PC-3 (cell line): ENCODE results near the gene ZNF470. TPM values are rescaled to one million over a fixed set of nuclear protein-coding genes. Genes with fewer than 3 reads are reported as not detected.

ENCODE experiments used
- ATAC-seq: fragments of 200-7000 bp; cut with Tn5 transposase; 2 replicates; pipeline ENCODE4 v1.9.1; 2020; ENCODE audit warnings: mild to moderate bottlenecking, moderate library complexity
- BruUV-seq: library from RNA; stranded (reverse); fragments of 400-500 nt; replicated peaks from 2 replicates; lab custom pipeline; 2021; lab: Mats Ljungman, UMichigan
- CTCF ChIA-PET: fragments of 300-600 bp; sonication (Branson Sonifier 250); formaldehyde crosslinking; loops from one replicate; lab custom pipeline; 2022; ENCODE audit warnings: antibody characterized with exemption; lab: Charles Lee
- POLR2A ChIA-PET: fragments of 300-600 bp; sonication (Branson Sonifier 250); formaldehyde crosslinking; loops from one replicate; lab custom pipeline; 2022; ENCODE audit warnings: antibody characterized with exemption; ENCODE audit not compliant: unreplicated experiment; lab: Charles Lee
- DNase-seq: peaks from one replicate; pipeline ENCODE4 v3.0.0-alpha.2; 2015
- H2AFZ ChIP-seq: fragments of 300-600 bp; sonication (generic); 2 replicates; pipeline ENCODE4 v1.6.0; 2016; ENCODE audit warnings: antibody characterized with exemption, low read length
- H3F3A ChIP-seq: fragments of 300-600 bp; sonication (generic); one replicate; pipeline ENCODE4 v1.6.0; 2017; ENCODE audit warnings: antibody characterized with exemption, low read length, control low read depth, mild to moderate bottlenecking; ENCODE audit not compliant: unreplicated experiment
- H3K27ac ChIP-seq: fragments of 300-600 bp; sonication (generic); 2 replicates; pipeline ENCODE4 v1.5.1; 2016; ENCODE audit warnings: mild to moderate bottlenecking, low read length
- H3K27me3 ChIP-seq: fragments of 300-600 bp; sonication (generic); 2 replicates; pipeline ENCODE4 v1.6.1; 2016; ENCODE audit warnings: low read length, mixed read lengths
- H3K36me3 ChIP-seq: fragments of 300-600 bp; sonication (generic); 2 replicates; pipeline ENCODE4 v1.6.1; 2016; ENCODE audit warnings: low read depth, mixed run types, low read length, mixed read lengths
- H3K4me1 ChIP-seq: fragments of 300-600 bp; sonication (generic); 2 replicates; pipeline ENCODE4 v1.5.1; 2016; ENCODE audit warnings: low read length; ENCODE audit not compliant: insufficient read depth
- H3K4me2 ChIP-seq: fragments of 300-600 bp; sonication (generic); 2 replicates; pipeline ENCODE4 v1.6.0; 2016; ENCODE audit warnings: low read length
- H3K4me3 ChIP-seq: fragments of 300-600 bp; sonication (generic); 2 replicates; pipeline ENCODE4 v1.5.1; 2016; ENCODE audit warnings: mild to moderate bottlenecking, low read length, mixed read lengths
- H3K79me2 ChIP-seq: fragments of 300-600 bp; sonication (generic); 2 replicates; pipeline ENCODE4 v1.6.1; 2017; ENCODE audit warnings: low read length, mixed read lengths
- H3K9ac ChIP-seq: fragments of 300-600 bp; sonication (generic); 2 replicates; pipeline ENCODE4 v1.6.0; 2016; ENCODE audit warnings: mild to moderate bottlenecking, low read length
- H3K9me2 ChIP-seq: fragments of 300-600 bp; sonication (generic); replicated peaks from 2 replicates; pipeline ENCODE4 v1.6.1; 2016; ENCODE audit warnings: mixed run types, low read length, mixed read lengths
- H3K9me3 ChIP-seq: fragments of 300-600 bp; sonication (generic); 2 replicates; pipeline ENCODE4 v1.6.1; 2016; ENCODE audit warnings: low read length, mixed read lengths
- H4K20me1 ChIP-seq: fragments of 300-600 bp; sonication (generic); 2 replicates; pipeline ENCODE4 v1.6.1; 2016; ENCODE audit warnings: low read length, mixed read lengths
- EZH2 ChIP-seq: fragments of 300-600 bp; sonication (generic); IDR thresholded peaks from one replicate; pipeline ENCODE4 v1.6.1; 2017; ENCODE audit warnings: antibody characterized with exemption, mild to moderate bottlenecking, low read length; ENCODE audit not compliant: unreplicated experiment
- EZH2phosphoT487 ChIP-seq: fragments of 300-600 bp; sonication (generic); IDR thresholded peaks from 2 replicates; pipeline ENCODE4 v1.6.1; 2018; ENCODE audit warnings: mild to moderate bottlenecking, antibody characterized with exemption, low read length, borderline replicate concordance
- intact Hi-C: fragments of 100-400 bp; cut with micrococcal nuclease; formaldehyde crosslinking; loops from 2 replicates; pipeline ENCODE4 v1.9.0; 2023
- total RNA-seq: library from RNA; depleted of rRNA; stranded (reverse); fragments of >200 nt; gene quantifications from 2 replicates; pipeline ENCODE4 v1.2.3, GENCODE V29; 2014
- TF ChIP-seq, protein P1 (sequence below): fragments of 300-600 bp; sonication (generic); conservative IDR thresholded peaks from 2 replicates; pipeline ENCODE4 v1.5.1; 2017; ENCODE audit warnings: antibody characterized with exemption, low read depth, mild to moderate bottlenecking, low read length

ZNF470 gene
- total RNA-seq, 1 experiment from 2014 or later = 0.26 TPM

DNA sequence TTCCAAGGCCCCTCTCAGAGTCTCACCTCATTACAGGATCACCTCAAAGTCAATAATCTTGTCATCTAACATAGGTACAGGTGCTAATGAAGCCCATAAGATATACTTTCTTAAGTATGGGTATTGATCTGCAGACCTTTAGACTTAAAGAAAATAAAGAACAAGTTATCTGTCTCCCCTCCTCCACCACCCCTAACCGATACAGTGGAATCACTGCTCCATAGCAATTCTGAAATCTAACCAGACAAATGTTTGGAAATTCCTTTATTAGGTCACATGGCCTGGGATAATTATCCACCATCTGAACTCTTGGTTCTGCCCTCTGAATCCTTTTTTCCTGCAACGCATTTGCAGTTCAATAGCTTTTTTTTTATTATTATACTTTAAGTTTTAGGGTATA is 4.5 kb upstream of the ZNF470 start:
- Histone ChIP-seq H3K4me3 (no peak overlapping the region), H4K20me1 (no peaks in the 10 kb centered on the region), H2AFZ (no peak overlapping the region), H3K27me3 (no peaks in the 10 kb centered on the region), H3K4me1 (no peaks in the 10 kb centered on the region), H3K9me3 (peaks cover 77% of the 10 kb centered on the region), H3F3A (no peaks in the 10 kb centered on the region), H3K27ac (no peak overlapping the region), H3K9me2 (no peaks in the 10 kb centered on the region), H3K9ac (no peak overlapping the region), H3K4me2 (no peak overlapping the region), H3K36me3 (no peaks in the 10 kb centered on the region), H3K79me2 (no peaks in the 10 kb centered on the region)
- ATAC-seq (no peak), DNase-seq (no peak)
- intact Hi-C loops = no loop called here
- ChIA-PET POLR2A (no interaction called here), CTCF (no interaction called here)
- no peak for TF ChIP-seq EZH2
- BruUV-seq = no TSS peak

DNA sequence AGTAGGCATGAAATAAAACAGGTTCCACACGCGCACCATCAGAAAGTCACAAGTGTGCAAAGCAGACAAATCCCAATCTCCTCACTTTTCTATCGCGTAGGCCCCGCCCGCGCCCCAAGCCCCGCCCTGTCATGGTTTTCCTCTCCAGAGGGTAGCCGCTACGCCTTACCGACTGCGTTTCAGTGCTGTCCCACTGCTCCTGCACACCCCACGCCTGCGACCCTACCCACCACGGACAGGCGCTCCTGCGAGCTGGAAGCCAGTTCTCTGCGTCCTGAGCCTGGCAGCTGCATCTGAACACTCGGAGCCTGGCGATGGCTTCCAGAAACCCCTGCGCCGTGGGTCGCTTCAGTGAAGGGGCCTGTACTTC is 379 bp upstream of the ZNF470 start:
- H3K4me2 ChIP-seq = peak overlapping the region; percentile 41; the same call in 1 of the 2 replicates
- peak overlapping the region; percentile 62 for H3K4me3 ChIP-seq
- H3K79me2 ChIP-seq = no peaks in the 10 kb centered on the region
- no peaks in the 10 kb centered on the region for H3K4me1 ChIP-seq
- no peaks in the 10 kb centered on the region for H4K20me1 ChIP-seq
- intact Hi-C loops = no loop called here
- no peaks in the 10 kb centered on the region; the same call in 1 of the 2 replicates for H3K36me3 ChIP-seq
- ChIA-PET CTCF (no interaction called here), POLR2A (no interaction called here)
- ATAC-seq = peak; percentile 46
- H2AFZ ChIP-seq = peak overlapping the region; percentile 86
- TF ChIP-seq, protein P1, sequence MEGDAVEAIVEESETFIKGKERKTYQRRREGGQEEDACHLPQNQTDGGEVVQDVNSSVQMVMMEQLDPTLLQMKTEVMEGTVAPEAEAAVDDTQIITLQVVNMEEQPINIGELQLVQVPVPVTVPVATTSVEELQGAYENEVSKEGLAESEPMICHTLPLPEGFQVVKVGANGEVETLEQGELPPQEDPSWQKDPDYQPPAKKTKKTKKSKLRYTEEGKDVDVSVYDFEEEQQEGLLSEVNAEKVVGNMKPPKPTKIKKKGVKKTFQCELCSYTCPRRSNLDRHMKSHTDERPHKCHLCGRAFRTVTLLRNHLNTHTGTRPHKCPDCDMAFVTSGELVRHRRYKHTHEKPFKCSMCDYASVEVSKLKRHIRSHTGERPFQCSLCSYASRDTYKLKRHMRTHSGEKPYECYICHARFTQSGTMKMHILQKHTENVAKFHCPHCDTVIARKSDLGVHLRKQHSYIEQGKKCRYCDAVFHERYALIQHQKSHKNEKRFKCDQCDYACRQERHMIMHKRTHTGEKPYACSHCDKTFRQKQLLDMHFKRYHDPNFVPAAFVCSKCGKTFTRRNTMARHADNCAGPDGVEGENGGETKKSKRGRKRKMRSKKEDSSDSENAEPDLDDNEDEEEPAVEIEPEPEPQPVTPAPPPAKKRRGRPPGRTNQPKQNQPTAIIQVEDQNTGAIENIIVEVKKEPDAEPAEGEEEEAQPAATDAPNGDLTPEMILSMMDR = no peak
- no peak for TF ChIP-seq EZH2
- TF ChIP-seq EZH2phosphoT487 = no peak
- no peak overlapping the region for H3K9ac ChIP-seq
- H3F3A ChIP-seq = no peaks in the 10 kb centered on the region
- peaks cover 73% of the 10 kb centered on the region for H3K9me3 ChIP-seq
- BruUV-seq = no TSS peak
- H3K9me2 ChIP-seq = no peaks in the 10 kb centered on the region
- no peaks in the 10 kb centered on the region for H3K27me3 ChIP-seq
- no peak overlapping the region for H3K27ac ChIP-seq
- no peak for DNase-seq

DNA sequence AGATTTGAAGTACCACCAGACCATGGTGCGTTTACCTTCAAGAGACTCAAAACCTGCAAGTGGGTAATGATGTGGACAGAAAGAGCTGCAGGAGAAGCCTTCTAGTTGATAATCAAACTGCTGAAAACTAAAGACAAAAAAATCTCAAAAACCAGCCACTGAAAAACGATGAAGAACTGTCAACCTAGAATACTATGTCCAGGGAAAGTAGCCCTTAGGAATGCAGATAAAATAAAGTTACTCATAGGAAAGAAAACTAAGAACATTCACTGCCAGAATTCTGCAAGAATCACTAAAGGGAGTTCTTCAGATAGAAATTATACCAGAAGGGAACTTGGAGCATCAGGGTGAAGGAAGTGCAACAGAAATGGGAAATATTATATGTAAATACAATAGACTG is 5.3 kb downstream of the ZNF470 start:
- H2AFZ ChIP-seq = no peak overlapping the region
- TF ChIP-seq EZH2phosphoT487 (no peak), EZH2 (no peak)
- TF ChIP-seq, protein P1 = no peak
- CTCF ChIA-PET = no interaction called here
- no peak for ATAC-seq
- H3K4me1 ChIP-seq = no peaks in the 10 kb centered on the region
- no peak overlapping the region for H3K4me2 ChIP-seq
- BruUV-seq = no TSS peak
- no peak overlapping the region for H3K4me3 ChIP-seq
- H3F3A ChIP-seq = no peaks in the 10 kb centered on the region
- no peak overlapping the region for H3K9ac ChIP-seq
- intact Hi-C loops = no loop called here
- no peak overlapping the region for H3K27ac ChIP-seq
- no peaks in the 10 kb centered on the region; the same call in 1 of the 2 replicates for H3K36me3 ChIP-seq
- DNase-seq = no peak
- no peaks in the 10 kb centered on the region for H3K9me2 ChIP-seq
- POLR2A ChIA-PET = no interaction called here
- H4K20me1 ChIP-seq = no peaks in the 10 kb centered on the region
- H3K27me3 ChIP-seq = no peaks in the 10 kb centered on the region
- H3K79me2 ChIP-seq = no peaks in the 10 kb centered on the region
- peaks cover 78% of the 10 kb centered on the region for H3K9me3 ChIP-seq
